Activated T-cell treated with anti-CD3 and anti-CD28 coated beads for 48 hours (primary cell): ENCODE results near the gene ZSCAN12.
A peak's percentile ranks its signal among the peaks of the same experiment; 100 is the strongest.
"Not testable (repeated sequence)": the region's sequence is repeated elsewhere in the genome, so short reads cannot be mapped to it uniquely, and the experiment has no call there.

ENCODE experiments used
- DNase-seq: peaks from one replicate; pipeline ENCODE4 v3.0.0-alpha.2; 2020; ENCODE audit warnings: low read depth

ZSCAN12 gene

DNA sequence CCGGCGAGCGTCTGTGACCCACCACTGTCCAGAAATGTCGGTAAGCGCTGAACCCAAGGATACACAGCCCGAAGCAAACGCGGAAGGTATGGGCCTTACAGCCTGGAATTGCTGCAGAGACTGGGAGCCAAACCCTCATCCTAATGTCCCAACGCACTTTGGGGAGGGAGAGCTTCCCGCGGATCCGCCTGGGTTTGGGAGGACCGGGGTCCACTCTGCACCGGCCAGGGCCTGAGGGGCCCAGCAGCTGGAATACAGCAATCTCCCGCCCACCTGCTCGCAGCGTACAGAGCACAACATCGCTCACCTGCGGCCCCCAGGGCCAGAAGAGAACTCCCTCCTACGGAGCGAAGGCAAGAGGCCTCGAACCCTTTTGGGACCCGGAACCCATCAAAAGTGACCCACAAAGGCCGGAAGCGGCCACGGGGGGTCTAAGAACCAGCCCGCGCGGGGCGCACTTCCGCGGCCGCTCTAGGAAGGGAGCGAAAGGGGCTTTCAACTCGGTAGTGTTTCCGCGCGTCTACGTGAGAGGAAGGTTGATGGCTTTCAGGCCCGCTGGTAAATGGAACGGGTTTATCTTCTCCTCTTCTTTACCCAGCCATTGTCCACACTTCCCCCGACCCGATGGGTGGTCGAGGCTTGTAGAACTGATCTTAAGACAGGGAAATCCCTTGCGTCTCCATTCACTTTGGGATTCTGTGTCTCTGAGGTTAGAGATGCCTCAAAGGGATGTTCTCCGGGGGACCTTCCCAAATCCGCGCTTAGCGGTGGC is at the start of gene ZSCAN12:
Gene ZSCAN12, minus strand, starts transcription at position 398 of the 772 bp plus-strand sequence. CDS start 1,342 bp downstream, outside the sequence.
- peak; percentile 82 for DNase-seq

DNA sequence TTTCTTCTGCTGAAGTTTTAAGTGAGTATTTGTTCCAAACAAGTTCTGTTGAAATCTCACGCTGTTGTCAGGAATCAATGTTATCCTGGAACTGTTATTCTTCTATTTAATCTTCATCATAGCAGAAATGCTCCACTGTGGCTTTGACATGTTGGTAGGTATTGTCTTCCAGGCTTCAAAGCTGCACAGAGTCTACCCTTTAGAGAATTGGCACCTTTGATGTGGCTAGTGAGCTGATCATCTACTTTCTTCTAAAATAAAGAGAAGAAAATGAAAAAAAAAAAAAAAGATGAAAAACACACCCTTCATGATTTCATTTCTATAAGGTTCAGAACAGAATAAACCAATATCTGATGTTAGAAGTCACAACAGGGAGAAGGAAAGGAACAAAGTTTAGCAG is 49.5 kb upstream of the ZSCAN12 start:
- DNase-seq, result no peak

DNA sequence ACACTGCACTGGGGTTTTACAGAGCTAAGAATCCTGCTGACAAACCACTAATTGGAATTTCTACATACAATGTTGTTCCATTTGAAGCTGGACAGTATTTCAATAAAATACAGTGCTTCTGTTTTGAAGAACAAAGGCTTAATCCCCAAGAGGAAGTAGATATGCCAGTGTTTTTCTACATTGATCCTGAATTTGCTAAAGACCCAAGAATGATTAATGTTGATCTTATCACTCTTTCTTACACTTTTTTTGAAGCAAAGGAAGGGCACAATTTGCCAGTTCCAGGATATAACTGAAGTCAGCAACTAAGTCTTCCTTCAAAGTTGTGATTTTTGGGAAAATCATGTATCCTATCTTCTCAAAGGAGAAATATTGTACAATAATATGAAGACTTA is 48.0 kb upstream of the ZSCAN12 start:
- not testable (repeated sequence) for DNase-seq

DNA sequence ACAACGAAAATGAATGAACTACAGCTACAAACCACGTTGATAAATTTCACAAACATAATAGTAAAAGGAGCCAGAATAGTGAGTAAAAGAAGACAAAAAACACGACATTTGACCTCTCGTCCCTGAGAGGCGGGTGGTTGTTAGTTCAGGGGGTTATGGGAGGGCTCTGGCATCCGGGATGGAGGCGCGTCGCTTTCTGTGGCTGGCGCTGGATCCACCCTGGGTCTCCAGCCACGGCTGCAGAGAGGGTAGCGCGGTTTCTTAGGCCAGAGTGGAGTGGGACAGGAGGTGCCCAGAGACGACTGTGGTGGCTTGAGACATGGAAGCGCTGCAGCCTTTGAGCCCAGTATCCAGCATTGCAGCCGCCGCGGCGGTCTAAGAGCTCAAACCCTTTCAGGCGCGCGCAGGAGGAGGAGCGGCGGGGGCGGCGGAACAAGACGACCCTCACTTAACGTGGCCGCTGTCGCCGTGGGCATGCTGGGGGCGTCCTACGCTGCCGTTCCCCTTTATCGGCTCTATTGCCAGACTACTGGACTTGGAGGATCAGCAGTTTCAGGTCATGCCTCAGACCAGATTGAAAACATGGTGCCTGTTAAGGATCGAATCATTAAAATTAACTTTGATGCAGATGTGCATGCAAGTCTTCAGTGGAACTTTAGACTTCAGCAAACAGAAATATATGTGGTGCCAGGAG is 47.4 kb upstream of the ZSCAN12 start:
- no peak for DNase-seq

DNA sequence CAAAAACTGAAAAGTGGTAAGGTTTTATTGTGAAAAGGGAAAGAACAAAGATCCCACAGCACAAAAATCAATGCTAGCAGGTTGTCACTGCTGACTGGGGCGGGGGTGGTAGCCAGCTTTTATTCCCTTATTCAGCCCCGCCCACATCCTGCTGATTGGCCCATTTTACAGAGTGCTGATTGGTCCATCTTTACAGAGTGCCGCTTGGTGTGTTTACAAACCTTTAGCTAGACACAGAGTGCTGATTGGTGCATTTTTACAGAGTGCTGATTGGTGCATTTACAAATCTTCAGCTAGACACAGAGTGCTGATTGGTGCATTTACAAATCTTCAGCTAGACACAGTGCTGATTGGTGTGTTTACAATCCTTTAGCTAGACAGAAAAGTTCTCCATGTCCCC is 45.2 kb upstream of the ZSCAN12 start:
- not testable (repeated sequence) for DNase-seq

DNA sequence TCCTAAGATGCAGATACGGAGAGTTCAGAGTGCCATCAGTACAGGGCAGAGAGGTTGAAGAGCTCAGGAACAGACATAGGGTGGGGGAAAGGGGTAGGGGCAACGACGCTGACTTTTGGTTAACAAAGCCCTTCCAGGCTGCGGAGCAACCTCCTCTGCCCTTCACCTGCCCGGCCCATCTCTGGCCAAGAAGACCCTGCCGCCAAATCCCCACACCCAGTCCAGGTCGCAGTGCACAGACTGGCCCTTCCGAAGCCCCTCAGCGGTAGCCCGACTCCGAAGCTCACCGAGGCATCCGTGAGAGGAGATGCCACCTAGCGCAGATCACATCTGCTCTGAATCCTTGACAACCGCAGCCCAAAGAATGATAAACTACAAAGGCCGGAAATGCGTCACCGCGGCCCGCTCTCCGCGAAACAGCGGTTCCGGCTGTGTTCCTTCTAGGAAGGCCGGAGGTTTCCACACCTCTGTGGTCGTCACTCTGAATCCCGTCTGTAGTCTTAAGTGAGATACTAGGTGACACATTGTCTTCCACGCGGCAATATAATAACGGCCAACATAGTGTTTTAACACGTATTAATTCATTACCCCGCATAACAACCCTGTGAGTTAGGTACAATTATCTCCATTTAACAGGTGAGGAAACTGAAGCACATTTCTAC is 43.7 kb upstream of the ZSCAN12 start, which contains the start of gene ZSCAN23:
Gene ZSCAN23, minus strand, starts transcription at position 380 of the 662 bp plus-strand sequence. CDS start 7,225 bp downstream, outside the sequence.
- peak; percentile 83 for DNase-seq

DNA sequence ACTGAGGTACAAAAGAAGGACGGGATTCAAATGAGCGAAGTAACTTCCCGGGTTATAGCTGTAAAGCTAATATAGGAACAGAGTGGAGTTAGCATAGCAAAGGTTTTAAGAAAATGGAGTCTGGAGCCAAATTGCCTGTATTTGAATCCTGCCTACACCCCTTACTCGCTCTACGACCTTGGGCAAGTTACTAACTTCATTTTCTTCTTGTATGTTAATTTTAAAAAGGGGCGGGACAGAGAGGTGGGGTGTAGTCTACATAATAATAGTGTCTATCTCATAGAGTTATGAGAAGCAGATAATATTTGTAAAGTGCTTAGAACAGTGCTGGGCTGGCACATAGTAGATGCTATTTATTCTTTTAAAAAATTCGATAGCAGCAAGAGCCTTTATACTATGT is 43.0 kb upstream of the ZSCAN12 start:
- no peak for DNase-seq

DNA sequence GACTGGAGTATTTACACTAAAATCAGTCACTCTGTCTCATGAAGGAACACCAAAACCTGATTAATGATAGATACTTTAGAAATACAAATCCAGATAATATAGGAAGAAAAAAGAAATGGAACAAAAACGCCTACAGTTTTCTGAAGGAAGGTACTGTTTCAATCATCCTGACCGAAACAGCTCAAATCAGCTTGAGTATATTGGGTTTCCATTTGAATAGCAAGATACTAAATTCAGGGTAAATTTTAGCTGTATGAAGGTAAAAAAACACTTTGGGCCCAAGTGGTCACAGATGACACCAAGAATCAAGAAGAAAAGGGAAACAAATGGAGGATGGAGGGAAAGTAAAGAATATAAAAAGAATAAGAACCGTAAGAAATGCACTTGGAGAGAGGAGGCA is 36.9 kb upstream of the ZSCAN12 start:
- DNase-seq, result no peak

DNA sequence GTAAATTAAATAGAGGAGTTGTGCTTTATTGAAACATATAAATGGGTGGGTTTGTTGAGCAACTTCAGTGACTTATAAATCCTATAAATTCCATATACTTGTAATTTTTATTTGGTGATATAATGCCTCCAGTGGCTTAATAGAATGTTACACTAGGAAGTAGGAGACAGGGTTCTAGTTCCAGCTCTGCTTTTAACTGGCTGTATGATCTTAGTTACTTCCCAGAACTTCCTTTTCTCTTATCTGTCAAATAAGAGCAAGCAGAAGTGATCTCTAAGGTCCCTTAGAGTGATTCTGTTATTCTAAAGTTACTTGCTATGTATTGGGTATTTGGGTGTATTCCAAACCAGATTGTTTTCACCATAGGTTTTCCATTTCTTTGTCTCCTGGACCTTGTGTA is 33.6 kb upstream of the ZSCAN12 start:
- no peak for DNase-seq

DNA sequence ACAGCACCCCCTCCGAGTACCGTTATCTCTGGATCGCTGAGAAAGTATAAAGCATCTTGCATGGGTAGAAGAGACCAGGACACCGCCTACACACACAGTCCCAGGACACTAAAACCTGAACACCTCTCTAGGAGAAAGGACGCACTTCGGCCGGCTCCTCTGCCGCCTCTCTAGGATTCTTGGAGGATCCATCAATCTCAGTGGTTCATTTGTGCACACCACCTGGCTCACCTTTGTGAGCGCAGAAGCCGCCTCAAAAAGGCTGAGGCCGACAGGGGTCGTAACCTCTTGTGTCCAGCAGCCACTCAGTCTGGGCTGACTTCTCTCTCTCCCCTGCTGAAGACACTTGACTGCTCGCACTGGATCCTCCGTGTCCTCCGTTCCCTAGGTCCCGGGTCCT is 30.2 kb upstream of the ZSCAN12 start:
- DNase-seq, result no peak

DNA sequence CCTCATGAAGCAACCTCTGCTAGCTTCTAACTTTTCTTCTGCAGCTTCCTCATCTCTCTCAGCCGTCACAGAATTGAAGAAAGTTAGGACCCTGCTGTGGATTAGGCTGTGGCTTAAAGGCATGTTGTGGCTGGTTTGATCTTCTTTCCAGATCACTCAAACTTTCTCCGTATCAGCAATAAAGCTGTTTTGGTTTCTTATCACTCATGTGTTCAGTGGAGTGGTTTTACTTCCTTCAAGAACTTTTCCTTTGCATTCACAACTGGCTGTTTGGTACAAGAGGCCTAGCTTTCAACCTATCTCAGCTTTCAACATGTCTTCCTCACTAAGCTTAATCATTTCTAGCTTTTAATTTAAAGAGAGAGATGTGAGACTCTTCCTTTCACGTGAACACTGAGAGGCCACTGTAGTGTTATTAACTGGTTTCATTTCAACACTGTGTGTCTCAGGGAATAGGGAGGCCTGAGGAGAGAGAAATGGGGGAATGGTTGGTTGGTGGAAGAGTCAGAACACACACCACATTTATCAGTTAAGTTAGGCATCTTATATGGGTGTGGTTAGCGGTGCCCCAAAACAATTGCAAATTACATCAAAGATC is 26.5 kb upstream of the ZSCAN12 start:
- no peak for DNase-seq

DNA sequence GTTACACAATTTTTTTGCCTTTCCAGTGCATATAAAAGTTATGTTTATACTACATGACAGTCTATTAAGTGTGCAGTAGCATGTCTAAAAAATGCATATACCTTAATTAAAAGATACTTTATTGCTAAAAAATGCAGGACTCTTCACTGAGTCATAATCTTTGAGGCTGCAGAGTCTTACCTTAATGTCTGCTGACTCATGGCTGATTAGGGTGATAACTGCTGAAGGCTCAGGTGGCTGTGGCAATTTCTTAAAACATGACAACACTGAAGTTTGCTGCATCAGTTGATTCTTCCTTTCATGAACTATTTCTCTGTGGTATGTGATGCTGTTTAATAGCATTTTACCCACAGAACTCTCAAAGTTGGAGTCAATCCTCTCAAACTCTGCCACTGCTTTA is 24.6 kb upstream of the ZSCAN12 start:
- DNase-seq, result no peak

DNA sequence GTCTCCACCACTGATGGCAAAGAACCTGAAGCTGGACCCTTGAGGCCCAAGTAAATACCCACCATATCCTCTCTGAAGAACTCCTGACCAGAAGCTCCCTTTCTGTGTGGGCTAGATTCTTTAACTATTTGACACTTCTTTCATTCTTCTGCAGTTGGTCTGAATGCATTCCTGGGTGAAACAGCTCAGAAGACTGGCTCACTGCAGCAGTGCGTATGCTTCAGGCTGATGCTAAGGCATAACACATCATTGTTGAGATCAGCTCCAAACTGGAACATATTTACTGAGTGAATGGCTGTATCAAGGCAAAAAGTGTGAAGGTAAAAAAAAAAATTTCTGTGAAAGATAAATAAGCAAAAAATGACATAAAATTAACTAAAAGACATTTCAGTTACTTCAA is 24.0 kb upstream of the ZSCAN12 start:
- DNase-seq, result no peak

DNA sequence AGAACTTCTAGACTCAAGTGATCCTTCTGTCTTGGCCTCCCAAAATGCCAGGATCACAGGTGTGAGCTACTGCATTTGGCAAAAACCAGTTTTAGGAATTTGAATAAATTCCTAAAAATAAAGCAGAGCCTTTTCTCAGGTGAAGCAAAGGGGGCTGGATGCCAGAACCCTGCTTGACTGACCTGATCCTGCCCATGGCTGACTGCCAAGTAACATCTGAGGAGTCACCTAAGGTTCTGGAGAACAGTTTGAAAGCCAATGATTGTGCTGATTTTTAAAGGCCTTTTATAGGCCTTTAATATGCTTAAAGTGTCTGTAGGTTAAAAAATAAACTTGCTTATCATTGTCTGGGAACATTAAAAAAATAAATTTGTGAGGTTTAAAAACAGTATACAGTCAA is 14.1 kb upstream of the ZSCAN12 start:
- DNase-seq, result no peak

DNA sequence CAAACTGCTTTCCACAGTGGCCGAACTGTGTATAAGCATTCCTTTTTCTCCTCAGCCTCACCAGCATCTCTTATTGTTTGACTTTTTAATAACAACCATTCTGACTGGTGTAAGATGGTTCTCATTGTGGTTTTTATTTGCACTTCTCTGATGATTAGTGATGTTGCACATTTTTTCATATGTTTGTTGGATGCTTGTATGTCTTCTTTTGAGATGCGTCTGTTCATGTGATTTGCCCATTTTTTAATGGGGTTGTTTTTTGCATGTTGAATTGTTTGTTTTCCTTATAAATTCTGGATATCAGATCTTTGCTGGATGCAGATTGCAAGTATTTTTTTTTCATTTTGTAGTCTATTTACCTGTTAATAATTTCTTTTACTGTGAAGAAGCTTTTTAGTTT is 11.2 kb upstream of the ZSCAN12 start:
- DNase-seq, result no peak

DNA sequence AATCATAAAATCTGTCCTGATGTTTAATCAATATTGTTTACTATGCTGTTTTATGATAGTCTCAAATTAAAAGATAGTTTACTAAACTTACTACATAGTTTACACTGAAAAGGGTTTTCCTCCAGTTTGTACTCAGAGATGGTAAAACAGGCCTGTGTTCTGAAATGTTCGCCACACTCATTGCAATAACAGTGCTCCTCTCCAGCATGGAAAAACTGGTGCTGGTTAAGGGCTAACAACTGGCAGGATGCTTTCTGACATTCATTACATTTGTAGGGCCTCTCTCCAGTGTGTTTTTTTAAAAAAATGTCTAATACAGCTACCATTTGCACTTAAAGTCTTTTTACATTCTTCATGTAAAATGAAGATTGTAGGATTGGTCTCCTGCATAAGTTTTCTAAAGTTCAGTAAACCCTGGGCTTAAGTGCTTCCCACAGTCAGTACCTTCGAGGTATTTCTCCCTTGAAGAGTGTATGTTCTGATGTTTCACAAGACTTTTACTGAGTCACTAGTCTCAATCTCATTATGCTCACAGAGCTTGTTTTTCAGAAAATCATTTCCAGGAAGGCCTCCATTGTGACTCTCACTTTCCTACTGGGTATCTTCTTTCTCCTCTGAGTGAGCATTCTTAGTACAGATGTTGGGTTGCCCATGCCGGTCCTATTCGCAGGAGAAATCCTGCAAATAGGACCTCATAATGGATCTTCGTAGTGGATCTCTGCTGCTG is 8.7 kb upstream of the ZSCAN12 start:
- DNase-seq, result no peak

DNA sequence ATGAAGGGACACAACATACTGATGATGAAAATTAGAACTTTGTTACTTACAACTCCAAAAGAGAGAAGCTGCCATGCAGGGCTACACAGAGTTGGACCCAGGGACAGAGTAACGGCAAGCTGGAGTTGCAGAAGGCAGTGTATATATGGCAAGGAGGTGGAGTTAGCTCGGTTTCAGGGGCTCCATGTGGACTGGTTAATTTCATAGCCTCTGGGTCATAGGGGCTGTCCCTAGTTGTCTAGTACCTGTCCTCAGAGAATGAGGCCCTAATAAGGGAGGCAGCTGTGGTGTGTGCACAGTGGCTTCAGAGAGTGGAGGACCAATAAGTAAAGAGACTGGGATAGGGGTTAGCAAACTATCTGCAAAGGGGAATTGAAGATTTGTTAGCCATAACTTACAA is 7.9 kb upstream of the ZSCAN12 start:
- DNase-seq, result no peak

DNA sequence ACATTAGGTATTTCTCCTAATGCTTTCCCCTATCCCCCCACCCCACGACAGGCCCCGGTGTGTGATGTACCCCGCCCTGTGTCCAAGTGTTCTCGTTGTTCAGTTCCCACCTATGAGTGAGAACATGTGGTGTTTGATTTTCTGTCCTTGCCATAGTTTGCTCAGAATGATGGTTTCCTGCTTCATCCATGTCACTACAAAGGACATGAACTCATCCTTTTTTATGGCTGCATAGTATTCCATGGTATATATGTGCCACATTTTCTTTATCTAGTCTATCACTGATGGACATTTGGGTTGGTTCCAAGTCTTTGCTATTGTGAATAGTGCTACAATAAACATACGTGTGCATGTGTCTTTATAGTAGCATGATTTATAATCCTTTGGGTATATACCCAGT is 4.4 kb upstream of the ZSCAN12 start:
- not testable (repeated sequence) for DNase-seq

DNA sequence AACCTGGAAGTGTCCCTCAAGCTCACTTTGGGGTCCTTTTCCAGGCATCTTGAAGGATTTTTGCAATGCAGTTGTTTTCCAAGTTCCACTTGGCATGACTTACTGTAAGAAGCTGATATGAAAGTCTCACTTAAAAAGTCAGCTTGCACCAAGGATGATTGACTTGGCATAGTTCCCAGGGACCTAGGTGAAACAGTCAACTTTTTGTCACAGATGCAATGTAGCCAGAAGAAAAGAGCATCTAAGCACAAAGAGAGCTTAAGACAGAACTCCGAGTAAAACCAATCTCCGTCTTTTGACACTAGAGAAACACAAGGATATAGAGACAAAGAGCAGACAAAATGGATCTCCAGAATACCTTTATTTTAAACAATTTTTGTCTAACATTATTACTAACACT is 2.6 kb upstream of the ZSCAN12 start:
- DNase-seq, result no peak

DNA sequence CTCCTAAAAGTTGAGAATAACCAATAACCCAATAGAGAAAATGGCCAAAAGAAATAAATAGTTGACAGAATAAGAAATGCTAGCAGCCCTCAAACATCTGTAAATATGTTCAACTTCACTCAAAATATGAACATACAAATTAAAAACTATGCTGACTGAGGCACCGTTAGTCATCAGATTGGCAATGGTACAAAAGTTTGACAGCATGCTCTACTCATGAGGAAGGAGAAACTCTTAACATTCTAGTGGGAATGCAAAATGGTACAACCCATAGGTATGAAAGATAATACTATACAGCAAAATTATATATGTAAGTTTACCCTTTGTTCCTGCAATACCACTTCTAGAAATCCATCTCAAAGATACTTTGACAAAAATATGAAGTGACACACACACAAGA is 1.6 kb upstream of the ZSCAN12 start:
- DNase-seq, result no peak

DNA sequence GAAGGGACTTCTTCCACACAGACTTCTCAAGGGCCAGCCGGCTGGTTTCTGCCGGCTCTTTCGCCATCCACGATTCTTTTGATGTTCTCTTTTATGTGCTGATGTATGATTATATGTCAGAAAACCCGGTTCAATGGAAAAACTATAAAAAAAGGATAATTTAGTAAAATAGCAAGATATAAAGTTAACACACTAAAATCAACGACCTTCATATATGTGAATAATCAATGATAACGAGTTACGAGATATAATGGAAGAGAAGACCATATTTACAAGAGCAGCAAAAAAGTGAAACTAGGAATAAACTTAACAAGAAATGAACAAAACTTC is 540 bp upstream of the ZSCAN12 start:
- DNase-seq, result no peak

DNA sequence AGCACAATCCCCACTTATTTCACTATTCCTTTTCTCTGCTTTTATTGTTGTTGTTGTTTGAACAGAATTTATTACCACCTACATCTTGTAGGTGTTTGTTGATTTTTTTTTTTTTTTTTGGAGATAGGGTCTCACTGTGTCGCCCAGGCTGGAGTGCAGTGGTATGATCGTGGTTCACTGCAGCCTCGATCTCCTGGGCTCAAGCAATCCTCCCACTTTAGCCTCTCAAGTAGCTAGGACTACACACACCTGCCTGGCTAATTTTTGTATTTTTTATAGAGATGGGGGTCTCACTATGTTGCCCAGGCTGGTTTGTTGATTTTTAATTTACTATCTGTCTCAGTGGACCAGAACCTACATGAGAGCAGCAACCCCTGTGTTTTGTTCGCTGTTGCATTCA is 3.6 kb downstream of the ZSCAN12 start:
- no peak for DNase-seq
